GF-D8 (cell line): ENCODE results near the gene PLEKHG4B.
"Not testable (repeated sequence)": the region's sequence is repeated elsewhere in the genome, so short reads cannot be mapped to it uniquely, and the experiment has no call there.

Experiments used
- DNase-seq: peaks from one replicate; lab custom pipeline; 2025; lab: John Stamatoyannopoulos, UW

The PLEKHG4B gene

GRCh38 chr5:204001-204400 is 112.0 kb downstream of the PLEKHG4B start:
- no peak for DNase-seq

- DNase-seq = no peak
Measured at GRCh38 chr5:204462-204861, 112.5 kb downstream of the PLEKHG4B start.

DNA sequence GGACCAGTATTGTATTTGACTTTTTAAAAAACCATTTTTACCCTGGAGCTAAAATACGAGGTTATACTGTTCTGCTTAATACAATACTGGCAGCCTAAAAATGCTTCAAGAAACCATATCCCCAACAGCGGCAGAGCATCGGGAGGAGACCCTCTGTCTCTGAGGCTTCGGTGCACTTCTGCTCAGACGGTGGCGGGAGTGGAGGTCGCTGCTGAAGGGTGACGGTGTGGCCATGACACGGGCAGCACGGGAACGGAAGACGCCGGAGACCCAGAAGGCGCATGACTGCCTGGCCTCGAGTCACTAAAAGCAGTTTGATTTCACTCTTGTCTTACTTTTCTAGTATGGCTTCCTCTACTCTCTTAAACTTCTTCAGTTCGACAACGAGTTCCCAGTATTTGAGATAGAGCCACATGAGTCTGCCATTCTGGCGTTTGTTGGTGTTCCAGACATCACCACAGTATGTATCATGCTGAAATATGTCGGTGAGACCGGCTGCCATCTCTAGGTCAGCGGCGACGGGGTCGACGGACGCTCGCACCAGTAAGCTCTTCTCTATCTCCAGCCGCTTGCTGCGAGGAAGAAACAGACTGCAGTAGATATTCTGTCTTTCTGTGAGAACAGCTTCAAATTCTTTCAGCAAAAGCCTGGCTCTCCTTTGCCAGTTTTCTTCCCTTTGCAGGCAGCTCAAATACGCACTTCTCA is 113.2 kb downstream of the PLEKHG4B start:
- no peak for DNase-seq

GRCh38 chr5:206406-206805 is 114.4 kb downstream of the PLEKHG4B start:
- no peak for DNase-seq

DNA sequence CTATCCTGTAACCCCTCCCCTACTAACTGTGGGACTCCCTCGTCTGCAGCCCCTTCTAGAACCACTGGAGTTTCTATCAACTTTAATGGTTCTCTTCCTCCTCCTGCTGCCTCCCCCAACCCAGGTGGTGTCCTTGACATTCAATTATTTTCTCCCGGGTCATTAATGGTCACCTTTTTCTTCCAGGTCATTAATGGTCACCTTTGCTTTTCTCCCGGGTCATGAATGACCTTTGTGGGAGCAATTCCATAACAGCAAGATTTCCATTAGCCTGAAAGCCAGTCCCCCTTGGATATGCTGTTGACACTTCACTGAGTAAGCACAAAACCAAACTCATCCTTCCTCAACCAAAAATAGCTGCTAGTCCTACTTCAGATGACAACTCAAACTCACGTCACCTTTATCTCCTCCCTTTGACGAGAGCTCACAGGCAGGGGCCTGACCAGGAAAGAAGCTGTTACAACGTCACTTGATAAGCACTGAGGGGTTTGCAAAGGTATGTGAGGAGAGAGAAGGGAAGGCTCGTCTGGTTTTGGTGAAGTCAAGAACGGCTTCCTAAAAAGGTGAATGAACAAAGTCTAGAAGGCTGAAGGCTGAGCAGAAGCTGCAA is 115.1 kb downstream of the PLEKHG4B start:
- DNase-seq = no peak

DNA sequence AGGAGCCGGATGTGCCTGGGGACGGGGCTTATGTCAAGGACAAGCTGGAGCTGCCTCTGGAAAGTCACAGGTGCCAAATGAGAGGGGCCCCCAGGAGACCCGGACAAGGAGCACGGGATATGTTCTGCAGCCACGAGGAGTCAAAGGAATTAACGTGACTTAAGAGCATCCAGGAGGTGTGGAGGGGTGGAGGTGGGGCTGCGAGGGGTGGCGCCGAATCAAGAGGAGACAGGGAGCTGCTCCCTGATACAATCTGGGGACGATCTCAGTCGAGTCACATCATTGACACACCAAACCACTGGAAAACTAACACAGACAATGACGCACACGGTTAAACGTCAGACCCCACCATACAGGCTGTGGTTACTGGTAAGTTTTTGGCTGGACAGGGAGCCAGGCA is 115.6 kb downstream of the PLEKHG4B start:
- DNase-seq = no peak

- DNase-seq = no peak
Measured at GRCh38 chr5:208449-209114, 116.6 kb downstream of the PLEKHG4B start.

GRCh38 chr5:213803-214395 is 121.9 kb downstream of the PLEKHG4B start:
- no peak for DNase-seq

- DNase-seq = not testable (repeated sequence)
Measured at GRCh38 chr5:215256-215655, 123.3 kb downstream of the PLEKHG4B start.

- DNase-seq = not testable (repeated sequence)
Measured at GRCh38 chr5:216076-216475, 124.1 kb downstream of the PLEKHG4B start.

- peak; percentile 75 for DNase-seq
Measured at GRCh38 chr5:217494-218456, 125.8 kb downstream of the PLEKHG4B start, which contains the start of the genes CCDC127 and SDHA. CCDC127 (minus strand) TSS chr5:218153; CDS start chr5:216849, 1,304 bp downstream. SDHA (plus strand) TSS chr5:218320; CDS start chr5:218356, 36 bp downstream.

- no peak for DNase-seq
Measured at GRCh38 chr5:218457-219291, 126.7 kb downstream of the PLEKHG4B start.

DNA sequence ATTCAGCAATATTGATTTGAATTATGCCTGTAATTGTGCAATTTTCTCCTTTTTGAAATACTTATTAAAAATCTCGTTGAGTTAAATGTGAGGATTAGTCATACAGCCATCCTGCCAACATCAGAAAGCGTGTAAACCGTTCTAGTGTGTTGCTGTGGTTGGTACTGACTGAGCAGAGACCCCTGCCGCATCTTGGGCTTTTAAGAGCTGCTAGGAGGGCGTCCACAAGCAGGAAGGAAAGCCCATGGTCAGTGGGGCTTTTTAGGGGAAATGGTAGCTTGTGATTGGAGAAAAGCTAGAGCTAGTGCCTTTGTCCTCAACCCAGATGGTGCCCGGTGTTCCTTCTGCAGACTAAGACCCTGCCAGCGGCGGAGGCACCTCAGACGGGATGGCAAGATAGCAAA is 127.5 kb downstream of the PLEKHG4B start:
- no peak for DNase-seq

- DNase-seq = no peak
Measured at GRCh38 chr5:219991-220390, 128.0 kb downstream of the PLEKHG4B start.

GRCh38 chr5:222951-223715 is 131.2 kb downstream of the PLEKHG4B start:
- not testable (repeated sequence) for DNase-seq

DNA sequence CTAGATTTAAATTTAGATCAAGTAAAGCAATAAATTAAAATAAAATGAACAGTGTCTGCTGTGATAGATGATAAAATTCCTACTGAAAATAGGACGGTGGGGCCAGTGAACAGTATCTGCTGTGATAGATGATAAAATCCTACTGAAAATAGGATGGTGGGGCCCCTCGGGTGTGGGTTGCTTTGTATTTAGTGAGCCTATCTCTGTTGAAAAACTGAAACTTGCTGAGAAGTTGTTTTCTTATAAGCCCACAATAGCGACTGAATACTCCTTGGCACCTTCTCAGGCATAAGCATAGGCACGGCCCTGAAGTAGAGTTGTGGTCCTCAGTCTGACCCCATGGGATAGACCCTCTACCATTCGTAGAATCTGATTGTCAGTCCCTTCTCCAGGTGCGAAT is 131.8 kb downstream of the PLEKHG4B start:
- DNase-seq = no peak

GRCh38 chr5:225334-225733 is 133.4 kb downstream of the PLEKHG4B start:
- no peak for DNase-seq

DNA sequence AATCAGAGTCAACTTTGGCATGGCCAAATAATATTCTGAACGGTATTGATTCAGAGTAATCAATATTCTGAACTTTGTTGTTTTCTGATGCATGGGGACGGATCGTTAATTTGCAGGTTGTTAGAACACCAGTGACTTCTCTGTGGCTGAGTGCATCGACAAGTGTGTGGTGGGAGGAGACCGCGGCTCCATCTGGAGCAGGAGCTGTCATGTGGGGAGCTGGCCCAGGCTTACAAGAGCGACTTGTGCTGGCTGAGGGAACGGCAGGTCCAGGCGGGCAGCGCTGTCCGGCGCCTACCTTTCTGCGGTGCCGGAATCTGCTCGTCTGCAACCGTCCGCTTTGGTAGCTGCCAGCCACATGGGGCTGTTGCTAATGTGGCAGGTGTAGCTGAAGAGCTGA is 135.4 kb downstream of the PLEKHG4B start:
- DNase-seq = not testable (repeated sequence)

DNA sequence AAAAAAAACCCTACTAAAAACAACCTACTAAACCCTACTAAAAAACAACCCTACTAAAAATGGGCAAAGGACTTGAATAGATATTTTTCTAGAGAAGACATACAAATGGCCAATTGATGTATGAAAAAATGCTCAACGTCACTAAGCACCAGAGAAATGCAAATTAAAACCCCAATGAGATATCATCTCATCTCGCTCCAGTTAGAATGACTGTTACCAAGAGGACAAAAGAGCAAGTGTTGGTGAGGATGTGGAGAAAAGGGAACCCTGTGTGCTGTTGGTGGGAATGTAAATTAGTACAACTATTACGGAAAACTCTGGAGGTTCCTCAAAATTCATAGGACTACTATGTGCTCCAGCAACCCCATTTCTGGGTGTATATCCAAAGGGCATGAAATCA is 136.9 kb downstream of the PLEKHG4B start:
- DNase-seq = no peak

DNA sequence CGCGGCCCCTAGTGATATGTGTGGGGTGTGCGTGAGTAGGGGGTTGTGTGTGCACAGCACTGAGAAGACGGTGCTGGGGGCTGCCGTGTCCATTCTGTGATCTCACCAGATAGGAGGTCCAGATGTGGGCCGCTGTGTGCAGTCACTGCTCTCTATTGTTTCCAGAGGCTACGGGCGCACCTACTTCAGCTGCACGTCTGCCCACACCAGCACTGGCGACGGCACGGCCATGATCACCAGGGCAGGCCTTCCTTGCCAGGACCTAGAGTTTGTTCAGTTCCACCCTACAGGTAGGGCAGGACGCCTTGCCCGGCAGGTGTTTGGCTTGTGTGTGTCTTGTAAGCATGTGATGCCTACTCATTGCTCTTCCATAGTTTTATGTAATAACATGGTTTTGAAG is 138.7 kb downstream of the PLEKHG4B start:
- DNase-seq = no peak
